Mucosa of stomach (tissue), 1 donor: Measurements from ENCODE around the gene ANAPC2.

Source experiments
- H3K27me3 ChIP-seq: one replicate; pipeline ENCODE4 v1.7.0; 2013; ENCODE audit warnings: mild to moderate bottlenecking, low read length; ENCODE audit not compliant: control insufficient read depth, insufficient read depth
- H3K36me3 ChIP-seq: one replicate; pipeline ENCODE4 v1.7.0; 2013; ENCODE audit warnings: low read length; ENCODE audit not compliant: control insufficient read depth, insufficient read depth
- H3K4me1 ChIP-seq: one replicate; pipeline ENCODE4 v1.7.0; 2013; ENCODE audit warnings: mild to moderate bottlenecking, low read length; ENCODE audit not compliant: control insufficient read depth, insufficient read depth
- H3K4me3 ChIP-seq: one replicate; pipeline ENCODE4 v1.7.0; 2013; ENCODE audit warnings: low read length
- H3K9ac ChIP-seq: one replicate; pipeline ENCODE4 v1.7.0; 2013; ENCODE audit warnings: mild to moderate bottlenecking, low read length, moderate library complexity
- H3K9me3 ChIP-seq: one replicate; pipeline ENCODE4 v1.7.0; 2013; ENCODE audit warnings: mild to moderate bottlenecking, low read length, moderate library complexity; ENCODE audit not compliant: control insufficient read depth
- donor health status: Pancreatic carcinoma.

The ANAPC2 gene

DNA sequence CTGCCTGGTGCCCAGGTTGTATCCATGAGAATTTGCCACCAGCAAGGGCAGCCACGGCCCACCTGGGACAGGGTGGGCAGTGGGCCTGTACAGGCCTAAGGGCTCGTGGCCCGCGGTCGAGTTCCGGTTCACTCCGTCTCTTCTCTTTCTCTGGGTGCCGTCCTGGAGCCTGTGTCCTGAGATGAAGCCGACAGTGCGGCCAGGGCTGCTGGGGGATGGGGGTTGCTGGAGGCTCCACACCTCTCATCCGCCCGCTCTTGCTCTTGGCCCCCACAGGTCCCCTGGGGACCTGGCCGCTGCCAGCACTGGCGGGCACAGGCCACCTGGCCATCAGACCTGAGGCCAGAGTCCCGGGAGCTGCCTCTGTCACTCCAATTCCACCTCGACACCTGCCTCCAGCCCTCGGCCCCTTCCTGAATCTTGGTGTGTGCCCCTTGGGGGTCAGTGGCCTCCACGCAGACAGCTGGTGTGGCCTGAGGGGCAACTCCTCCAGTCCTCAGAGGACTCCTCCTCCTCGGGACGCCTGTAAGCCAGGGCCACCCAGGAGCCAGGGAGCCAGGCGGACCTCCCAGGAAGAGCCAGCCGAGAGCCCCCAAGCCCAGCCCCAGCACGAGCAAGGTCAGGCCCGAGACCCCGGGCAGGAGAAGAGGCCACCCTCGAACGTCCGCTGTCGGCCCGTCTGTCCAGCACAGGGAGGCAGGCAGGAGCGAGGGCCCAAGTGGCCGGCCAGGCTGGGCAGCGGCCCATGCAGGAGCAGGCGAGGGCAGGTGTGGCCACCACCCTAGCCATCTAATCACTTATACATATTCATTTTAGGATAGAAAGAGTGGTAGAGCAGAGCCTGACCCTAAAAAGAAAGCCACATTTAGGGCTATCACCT, 23.8 kb downstream of the ANAPC2 start:
- Histone ChIP-seq H3K9me3 (no peaks in the 10 kb centered on the region), H3K4me1 (peaks cover 22% of the 10 kb centered on the region), H3K27me3 (peaks cover 85% of the 10 kb centered on the region), H3K9ac (no peak overlapping the region), H3K36me3 (no peaks in the 10 kb centered on the region), H3K4me3 (no peak overlapping the region)

DNA sequence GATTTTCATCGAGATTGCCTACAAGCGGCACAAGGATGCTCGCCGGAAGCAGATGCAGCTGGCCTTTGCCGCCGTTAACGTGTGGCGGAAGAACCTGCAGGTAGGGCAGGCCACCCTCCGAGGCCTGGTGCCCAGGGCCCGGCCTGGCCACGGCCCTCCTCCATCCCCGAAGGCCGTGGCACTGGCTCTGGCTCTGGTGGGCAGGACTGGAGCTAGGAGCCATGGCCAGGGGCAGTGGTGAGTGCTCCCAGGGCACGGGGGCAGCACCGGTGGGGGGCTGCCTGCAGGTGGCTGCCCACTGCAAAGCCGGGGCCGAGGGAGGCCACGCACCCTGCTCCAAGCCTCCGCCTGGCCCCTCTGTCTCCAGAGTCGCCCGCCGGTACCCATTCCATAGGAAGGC, 24.6 kb downstream of the ANAPC2 start:
- Histone ChIP-seq H3K9ac (no peak overlapping the region), H3K4me1 (peaks cover 15% of the 10 kb centered on the region), H3K4me3 (no peak overlapping the region), H3K27me3 (peaks cover 88% of the 10 kb centered on the region), H3K9me3 (no peaks in the 10 kb centered on the region), H3K36me3 (no peaks in the 10 kb centered on the region)

DNA sequence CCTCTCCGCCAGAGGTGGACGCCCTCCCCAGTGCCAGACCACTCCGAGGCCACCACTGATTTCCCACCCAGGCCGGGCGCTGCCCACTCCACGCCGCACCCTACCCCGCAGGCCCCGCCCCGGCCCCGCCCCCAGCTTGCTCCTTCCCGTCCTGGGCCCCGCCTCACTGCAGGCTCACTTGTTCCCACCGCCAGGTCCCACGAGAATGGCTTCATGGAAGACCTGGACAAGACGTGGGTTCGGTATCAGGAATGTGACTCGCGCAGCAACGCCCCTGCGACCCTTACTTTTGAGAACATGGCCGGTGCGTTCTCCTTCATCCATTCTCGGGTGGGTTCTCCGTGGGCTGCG, 25.0 kb downstream of the ANAPC2 start:
- no peak overlapping the region for H3K4me3 ChIP-seq
- H3K9me3 ChIP-seq: no peaks in the 10 kb centered on the region
- H3K27me3 ChIP-seq: peaks cover 93% of the 10 kb centered on the region

DNA sequence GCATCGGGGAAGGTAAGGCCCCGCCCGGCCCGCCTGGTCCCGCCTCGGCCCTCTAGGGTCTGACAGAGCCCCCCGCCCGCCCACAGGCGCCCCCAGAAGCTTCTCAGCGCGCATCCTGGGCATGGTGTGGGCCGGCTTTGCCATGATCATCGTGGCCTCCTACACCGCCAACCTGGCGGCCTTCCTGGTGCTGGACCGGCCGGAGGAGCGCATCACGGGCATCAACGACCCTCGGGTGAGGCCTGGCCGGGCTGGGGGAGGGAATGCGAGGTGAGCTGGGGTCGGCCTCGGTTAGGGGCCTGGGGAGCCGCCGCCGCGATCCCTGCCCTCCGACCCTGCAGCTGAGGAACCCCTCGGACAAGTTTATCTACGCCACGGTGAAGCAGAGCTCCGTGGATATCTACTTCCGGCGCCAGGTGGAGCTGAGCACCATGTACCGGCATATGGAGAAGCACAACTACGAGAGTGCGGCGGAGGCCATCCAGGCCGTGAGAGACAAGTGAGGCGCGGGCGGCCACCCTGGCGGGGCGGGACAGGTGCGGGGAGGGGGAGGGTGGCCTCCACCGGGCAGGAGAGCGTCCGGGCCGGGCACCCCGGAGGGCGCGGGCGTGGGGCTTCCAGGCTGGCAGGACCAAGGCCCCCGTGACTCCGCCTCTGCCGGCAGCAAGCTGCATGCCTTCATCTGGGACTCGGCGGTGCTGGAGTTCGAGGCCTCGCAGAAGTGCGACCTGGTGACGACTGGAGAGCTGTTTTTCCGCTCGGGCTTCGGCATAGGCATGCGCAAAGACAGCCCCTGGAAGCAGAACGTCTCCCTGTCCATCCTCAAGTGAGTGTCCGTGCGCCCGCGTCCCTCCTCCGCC, 25.6 kb downstream of the ANAPC2 start:
- Histone ChIP-seq H3K9me3 (no peaks in the 10 kb centered on the region), H3K4me3 (no peak overlapping the region), H3K9ac (no peak overlapping the region), H3K27me3 (peaks cover 94% of the 10 kb centered on the region), H3K36me3 (no peaks in the 10 kb centered on the region), H3K4me1 (peaks cover 11% of the 10 kb centered on the region)

More for the DNA sequence above, 25.0 kb downstream of the ANAPC2 start:
- peaks cover 15% of the 10 kb centered on the region for H3K4me1 ChIP-seq
- no peak overlapping the region for H3K9ac ChIP-seq
- H3K36me3 ChIP-seq: no peaks in the 10 kb centered on the region

DNA sequence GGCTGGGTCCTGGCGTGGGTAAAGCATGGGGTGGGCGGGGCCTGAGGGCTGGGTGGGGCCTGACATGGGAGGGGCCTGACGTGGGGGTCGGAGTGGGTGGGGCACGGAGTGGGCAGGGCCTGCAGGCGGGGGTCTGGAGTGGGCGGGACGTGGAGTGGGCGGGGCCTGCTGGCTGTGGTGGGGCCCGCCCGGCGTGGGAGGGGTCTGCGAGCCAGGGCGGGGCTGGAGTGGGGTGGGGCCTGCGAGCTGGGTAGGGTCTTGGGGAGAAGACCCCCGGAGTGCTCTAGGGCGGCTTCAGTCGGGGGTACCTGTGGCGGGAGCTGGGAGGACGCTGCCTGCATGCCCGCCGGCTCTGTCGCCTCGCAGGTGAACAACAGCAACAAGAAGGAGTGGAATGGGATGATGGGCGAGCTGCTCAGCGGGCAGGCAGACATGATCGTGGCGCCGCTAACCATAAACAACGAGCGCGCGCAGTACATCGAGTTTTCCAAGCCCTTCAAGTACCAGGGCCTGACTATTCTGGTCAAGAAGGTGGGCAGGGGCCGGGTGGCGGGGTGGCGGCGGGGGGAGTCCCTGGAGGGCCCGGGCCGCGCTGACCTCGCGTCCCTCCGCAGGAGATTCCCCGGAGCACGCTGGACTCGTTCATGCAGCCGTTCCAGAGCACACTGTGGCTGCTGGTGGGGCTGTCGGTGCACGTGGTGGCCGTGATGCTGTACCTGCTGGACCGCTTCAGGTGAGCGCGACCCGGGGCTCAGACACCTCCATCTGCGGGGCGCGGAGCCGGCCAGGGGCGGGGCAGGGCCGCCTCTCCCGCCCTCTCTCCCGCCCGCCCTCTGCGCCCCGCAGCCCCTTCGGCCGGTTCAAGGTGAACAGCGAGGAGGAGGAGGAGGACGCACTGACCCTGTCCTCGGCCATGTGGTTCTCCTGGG, 26.5 kb downstream of the ANAPC2 start:
- Histone ChIP-seq H3K27me3 (peaks cover 92% of the 10 kb centered on the region), H3K4me1 (peaks cover 19% of the 10 kb centered on the region), H3K4me3 (no peak overlapping the region), H3K9me3 (no peaks in the 10 kb centered on the region), H3K9ac (no peak overlapping the region), H3K36me3 (no peaks in the 10 kb centered on the region)

DNA sequence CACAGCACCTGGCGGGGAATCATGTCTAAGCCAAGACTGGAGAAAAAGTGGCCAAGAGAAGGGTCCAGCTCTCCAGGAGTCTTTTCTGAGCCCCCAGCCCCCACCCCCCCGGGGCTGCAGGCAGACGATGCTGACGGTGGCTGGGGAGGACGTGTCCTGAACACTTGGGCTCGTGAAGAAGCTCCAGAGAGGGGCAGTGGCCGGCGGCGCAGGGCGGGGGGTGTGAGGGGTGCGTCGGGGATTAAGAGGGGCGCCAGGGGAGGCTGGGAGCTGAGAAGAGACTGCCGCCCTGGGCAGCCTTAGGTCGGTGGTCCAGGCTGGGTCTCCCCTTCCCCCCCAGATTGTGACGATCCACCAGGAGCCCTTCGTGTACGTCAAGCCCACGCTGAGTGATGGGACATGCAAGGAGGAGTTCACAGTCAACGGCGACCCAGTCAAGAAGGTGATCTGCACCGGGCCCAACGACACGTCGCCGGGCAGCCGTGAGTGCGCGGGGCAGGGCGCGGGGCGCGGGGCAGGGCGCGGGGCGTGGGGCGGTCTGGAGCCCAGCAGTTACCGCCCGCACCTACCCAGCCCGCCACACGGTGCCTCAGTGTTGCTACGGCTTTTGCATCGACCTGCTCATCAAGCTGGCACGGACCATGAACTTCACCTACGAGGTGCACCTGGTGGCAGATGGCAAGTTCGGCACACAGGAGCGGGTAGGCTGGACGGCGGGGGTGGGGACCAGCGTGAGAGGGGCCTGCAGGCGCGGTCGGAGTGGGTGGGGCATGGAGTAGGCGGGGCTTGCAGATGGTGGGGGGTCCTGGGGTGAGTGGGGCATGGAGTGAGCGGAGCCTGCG, 27.4 kb downstream of the ANAPC2 start:
- Histone ChIP-seq H3K27me3 (peaks cover 92% of the 10 kb centered on the region), H3K36me3 (no peaks in the 10 kb centered on the region), H3K4me1 (peaks cover 19% of the 10 kb centered on the region), H3K9ac (no peak overlapping the region), H3K4me3 (no peak overlapping the region), H3K9me3 (no peaks in the 10 kb centered on the region)

DNA sequence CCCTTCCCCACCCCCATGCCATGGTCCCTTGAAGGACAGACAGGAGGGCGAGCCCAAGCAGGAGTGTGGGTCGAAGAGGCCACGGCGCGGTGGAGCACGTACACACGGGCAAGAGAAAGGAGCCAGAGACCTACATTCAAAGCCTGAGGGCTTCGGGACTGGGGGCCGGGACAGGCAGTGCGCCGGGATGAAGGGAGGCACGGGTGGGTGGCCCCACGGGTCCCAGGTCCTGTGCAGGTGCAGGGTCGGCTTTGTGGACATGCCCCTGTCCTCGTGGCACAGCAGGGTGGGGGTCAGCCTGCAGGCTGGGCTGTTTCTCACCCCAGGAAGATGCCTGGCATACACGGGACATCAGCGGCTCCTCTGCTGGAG, 28.3 kb downstream of the ANAPC2 start:
- H3K9ac ChIP-seq: no peak overlapping the region
- H3K4me3 ChIP-seq: no peak overlapping the region
- no peaks in the 10 kb centered on the region for H3K9me3 ChIP-seq
- peaks cover 91% of the 10 kb centered on the region for H3K27me3 ChIP-seq
- H3K36me3 ChIP-seq: no peaks in the 10 kb centered on the region
- peaks cover 19% of the 10 kb centered on the region for H3K4me1 ChIP-seq

DNA sequence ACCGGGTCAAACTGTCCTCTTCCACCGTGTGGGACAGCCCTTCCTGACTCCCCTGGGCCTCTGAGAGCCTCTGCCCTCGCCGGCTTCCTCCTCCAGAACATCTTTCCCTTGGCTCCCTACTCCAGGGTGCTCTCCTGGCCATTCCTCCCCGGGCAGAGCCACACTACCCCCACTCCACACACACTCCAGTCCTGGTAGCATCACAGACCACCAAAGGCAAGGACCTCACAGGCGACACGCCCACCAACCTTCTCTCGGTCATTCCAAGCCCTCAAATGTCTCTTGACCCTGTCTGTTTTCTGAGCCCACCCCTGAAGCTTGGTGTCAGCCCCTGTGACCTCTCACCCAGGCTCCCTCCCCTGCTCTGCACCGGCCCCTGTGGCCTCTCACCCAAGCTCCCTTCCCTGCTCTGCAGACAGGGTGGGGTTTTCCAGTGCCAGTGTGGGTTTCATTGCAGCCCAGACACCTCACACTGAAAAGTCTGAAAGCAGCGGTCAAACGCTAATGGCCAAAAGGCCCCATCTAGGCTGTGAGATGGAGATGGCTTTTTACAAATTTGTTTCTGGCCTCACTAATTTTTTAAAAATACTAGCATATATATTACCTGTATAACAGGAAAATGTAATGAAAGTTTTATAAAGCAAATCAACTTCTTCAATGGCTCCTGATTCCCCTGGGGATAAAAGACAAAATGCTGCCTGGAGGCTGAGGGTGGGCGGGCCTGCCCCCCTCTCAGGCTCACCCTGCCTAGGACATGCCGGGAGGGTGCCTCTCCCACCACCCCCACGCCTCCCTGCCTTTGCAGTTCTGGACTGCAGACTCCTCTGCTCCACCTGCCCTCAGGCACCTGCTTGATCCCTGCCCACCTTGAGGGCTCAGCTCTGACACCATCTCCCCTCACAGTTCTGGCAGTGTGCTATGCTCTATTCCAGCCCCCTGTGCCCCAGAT, 29.0 kb downstream of the ANAPC2 start:
- no peaks in the 10 kb centered on the region for H3K36me3 ChIP-seq
- no peak overlapping the region for H3K4me3 ChIP-seq
- no peak overlapping the region for H3K9ac ChIP-seq
- H3K27me3 ChIP-seq: peaks cover 85% of the 10 kb centered on the region
- no peaks in the 10 kb centered on the region for H3K9me3 ChIP-seq
- peaks cover 19% of the 10 kb centered on the region for H3K4me1 ChIP-seq

DNA sequence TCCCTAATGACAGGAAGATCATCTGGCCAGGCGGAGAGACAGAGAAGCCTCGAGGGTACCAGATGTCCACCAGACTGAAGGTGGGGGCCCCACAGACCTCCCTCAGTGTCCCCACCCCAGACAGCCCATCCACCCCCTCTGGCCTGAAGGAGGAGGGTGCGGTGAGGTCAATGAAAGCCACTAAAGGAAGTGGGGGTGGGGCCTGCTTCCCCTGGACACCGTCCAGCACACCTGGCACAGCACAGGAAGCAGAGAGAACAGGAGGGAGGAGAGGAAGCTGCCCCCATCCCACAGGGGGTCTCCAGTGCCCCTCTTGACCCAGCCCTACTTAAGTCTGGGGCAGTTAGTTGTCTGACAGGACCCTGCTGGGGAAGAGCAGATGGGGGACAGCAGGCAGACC, 29.7 kb downstream of the ANAPC2 start:
- Histone ChIP-seq H3K36me3 (no peaks in the 10 kb centered on the region), H3K9me3 (no peaks in the 10 kb centered on the region), H3K4me1 (peaks cover 19% of the 10 kb centered on the region), H3K4me3 (no peak overlapping the region), H3K9ac (no peak overlapping the region), H3K27me3 (peaks cover 77% of the 10 kb centered on the region)

DNA sequence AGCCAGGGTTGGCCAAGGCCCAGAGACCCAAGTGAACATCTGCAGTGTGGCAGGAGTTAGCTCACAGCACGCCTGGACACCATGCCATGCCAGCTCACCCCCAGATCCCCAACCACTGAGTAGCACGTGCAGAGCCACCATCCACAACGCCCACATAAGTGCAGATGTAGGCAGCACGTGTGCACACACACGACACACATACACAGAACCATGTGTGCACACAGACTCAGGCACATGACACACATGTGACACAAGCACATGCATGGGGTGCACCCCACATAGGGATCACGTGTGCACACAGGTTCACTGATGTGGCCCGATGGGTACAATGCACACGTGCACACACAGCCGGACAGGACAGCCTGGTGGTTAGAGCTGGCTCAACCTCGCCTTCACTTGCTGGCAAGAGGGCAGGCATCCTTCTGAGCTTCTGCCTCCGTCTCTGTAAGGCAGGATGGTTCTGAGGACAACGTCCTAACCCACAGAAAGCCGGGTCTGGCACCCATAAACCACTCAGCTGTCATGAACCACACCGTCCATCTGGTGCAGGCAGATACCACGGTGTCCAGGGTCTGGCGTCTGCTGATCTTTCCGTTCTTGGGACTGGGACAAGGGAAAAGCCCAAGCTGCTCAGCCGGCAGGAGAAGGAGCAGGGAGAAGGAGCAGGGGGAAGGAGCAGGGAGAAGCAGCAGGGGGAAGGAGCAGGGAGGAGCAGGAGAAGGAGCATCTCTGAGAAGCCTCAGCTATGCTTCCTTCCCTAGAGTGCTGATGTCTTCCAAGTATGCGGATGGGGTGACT, 30.5 kb downstream of the ANAPC2 start:
- H3K36me3 ChIP-seq: no peaks in the 10 kb centered on the region
- H3K27me3 ChIP-seq: peaks cover 72% of the 10 kb centered on the region
- H3K4me3 ChIP-seq: no peak overlapping the region
- peaks cover 11% of the 10 kb centered on the region for H3K4me1 ChIP-seq
- no peaks in the 10 kb centered on the region for H3K9me3 ChIP-seq
- no peak overlapping the region for H3K9ac ChIP-seq
